GM19043 (cell line): Measurements from ENCODE around the gene ZNF83.
"Not testable (repeated sequence)": the region's sequence is repeated elsewhere in the genome, so short reads cannot be mapped to it uniquely, and the experiment has no call there.

Experiments used
- ATAC-seq: cut with Tn5 transposase; IDR thresholded peaks from one replicate; pipeline ENCODE4 v1.9.1; 2021; ENCODE audit warnings: low read depth; ENCODE audit not compliant: unreplicated experiment

ZNF83 gene

GRCh38 chr19:52640916-52641315 lies 2.8 kb upstream of the ZNF83 start:
- ATAC-seq, result no peak

- ATAC-seq, result no peak
Observed at GRCh38 chr19:52639996-52640395, 1.8 kb upstream of the ZNF83 start.

- ATAC-seq, result no peak
Observed at GRCh38 chr19:52638601-52639000, 446 bp upstream of the ZNF83 start.

- no peak for ATAC-seq
Observed at GRCh38 chr19:52635786-52636570, 2.2 kb downstream of the ZNF83 start.

- not testable (repeated sequence) for ATAC-seq
Observed at GRCh38 chr19:52627441-52627840, 10.7 kb downstream of the ZNF83 start.

GRCh38 chr19:52626915-52627314 lies 11.2 kb downstream of the ZNF83 start:
- ATAC-seq, result no peak

- ATAC-seq, result no peak
Observed at GRCh38 chr19:52622261-52622660, 15.9 kb downstream of the ZNF83 start.

- no peak for ATAC-seq
Observed at GRCh38 chr19:52621376-52621775, 16.8 kb downstream of the ZNF83 start.

GRCh38 chr19:52613299-52613906 lies 24.8 kb downstream of the ZNF83 start:
- no peak for ATAC-seq

GRCh38 chr19:52603558-52604207 lies 34.5 kb downstream of the ZNF83 start:
- no peak for ATAC-seq

- no peak for ATAC-seq
Observed at GRCh38 chr19:52602941-52603340, 35.2 kb downstream of the ZNF83 start.

- not testable (repeated sequence) for ATAC-seq
Observed at GRCh38 chr19:52601974-52602366, 36.2 kb downstream of the ZNF83 start.

GRCh38 chr19:52601025-52601973 lies 36.9 kb downstream of the ZNF83 start:
- ATAC-seq, result no peak

- no peak for ATAC-seq
Observed at GRCh38 chr19:52600639-52601024, 37.5 kb downstream of the ZNF83 start.

GRCh38 chr19:52599241-52599640 lies 38.9 kb downstream of the ZNF83 start:
- no peak for ATAC-seq

GRCh38 chr19:52593441-52593840 lies 44.7 kb downstream of the ZNF83 start:
- not testable (repeated sequence) for ATAC-seq

- no peak for ATAC-seq
Observed at GRCh38 chr19:52592301-52592700, 45.9 kb downstream of the ZNF83 start.

- no peak for ATAC-seq
Observed at GRCh38 chr19:52590728-52591127, 47.4 kb downstream of the ZNF83 start.

GRCh38 chr19:52585604-52586003 lies 52.6 kb downstream of the ZNF83 start:
- ATAC-seq, result no peak

GRCh38 chr19:52584736-52585440 lies 53.3 kb downstream of the ZNF83 start:
- ATAC-seq, result no peak
